ENCODE data around the gene ZNF804A. TPM values are rescaled to one million over a fixed set of nuclear protein-coding genes. Genes with fewer than 3 reads are reported as not detected.

ZNF804A gene
- total RNA-seq, 1 experiment from 2014 or later: 3.4 TPM

DNA sequence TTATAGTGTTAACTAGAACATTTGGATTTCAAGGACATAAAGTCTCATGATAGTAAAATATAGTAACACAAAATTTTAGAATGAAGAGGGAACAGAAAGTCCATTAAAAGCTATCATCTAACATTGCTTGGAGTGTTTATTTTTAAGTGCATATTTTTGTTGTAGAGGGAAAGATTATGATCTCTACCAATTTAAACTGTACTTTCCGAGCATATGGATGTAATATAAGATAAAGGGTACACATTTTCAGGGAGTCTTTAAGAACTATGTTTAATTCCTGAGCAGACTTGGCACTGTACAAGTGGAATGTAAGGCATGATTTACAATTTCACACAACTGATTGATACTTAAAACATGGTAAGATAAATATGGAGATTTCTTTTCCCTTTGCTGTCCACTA, 34.2 kb upstream of the ZNF804A start:
- no peaks in the 10 kb centered on the region for H3K36me3 ChIP-seq (ENCODE audit: insufficient read depth, low read length, poor library complexity, severe bottlenecking)
- H3K9me3 ChIP-seq (ENCODE audit: low read depth, low read length, poor library complexity, severe bottlenecking): no peaks in the 10 kb centered on the region
- POLR2A ChIA-PET (ENCODE audit: low non-redundant PET): no interaction called here
- no peak for TF ChIP-seq EZH2 (IDR thresholded peaks at IDR 0.05; ENCODE audit: borderline replicate concordance, low read depth, low read length, poor library complexity, severe bottlenecking)
- TF ChIP-seq, protein P1, sequence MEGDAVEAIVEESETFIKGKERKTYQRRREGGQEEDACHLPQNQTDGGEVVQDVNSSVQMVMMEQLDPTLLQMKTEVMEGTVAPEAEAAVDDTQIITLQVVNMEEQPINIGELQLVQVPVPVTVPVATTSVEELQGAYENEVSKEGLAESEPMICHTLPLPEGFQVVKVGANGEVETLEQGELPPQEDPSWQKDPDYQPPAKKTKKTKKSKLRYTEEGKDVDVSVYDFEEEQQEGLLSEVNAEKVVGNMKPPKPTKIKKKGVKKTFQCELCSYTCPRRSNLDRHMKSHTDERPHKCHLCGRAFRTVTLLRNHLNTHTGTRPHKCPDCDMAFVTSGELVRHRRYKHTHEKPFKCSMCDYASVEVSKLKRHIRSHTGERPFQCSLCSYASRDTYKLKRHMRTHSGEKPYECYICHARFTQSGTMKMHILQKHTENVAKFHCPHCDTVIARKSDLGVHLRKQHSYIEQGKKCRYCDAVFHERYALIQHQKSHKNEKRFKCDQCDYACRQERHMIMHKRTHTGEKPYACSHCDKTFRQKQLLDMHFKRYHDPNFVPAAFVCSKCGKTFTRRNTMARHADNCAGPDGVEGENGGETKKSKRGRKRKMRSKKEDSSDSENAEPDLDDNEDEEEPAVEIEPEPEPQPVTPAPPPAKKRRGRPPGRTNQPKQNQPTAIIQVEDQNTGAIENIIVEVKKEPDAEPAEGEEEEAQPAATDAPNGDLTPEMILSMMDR (conservative IDR thresholded peaks at IDR 0.05; ENCODE audit: low read depth, low read length): no peak
- no peak overlapping the region for H3K4me3 ChIP-seq (ENCODE audit: low read depth, low read length, poor library complexity, severe bottlenecking)
- CTCF ChIA-PET: no interaction called here
- intact Hi-C loops (cut with micrococcal nuclease; ENCODE audit: unreplicated experiment): no loop called here
- H3K27ac ChIP-seq (ENCODE audit: low read depth, low read length, poor library complexity, severe bottlenecking): no peak overlapping the region
- no TSS peak for BruUV-seq (replicated peaks)
- no peak for DNase-seq (ENCODE audit: low spot score)
- no peaks in the 10 kb centered on the region for H3K4me1 ChIP-seq (ENCODE audit: insufficient read depth, low read length, poor library complexity, severe bottlenecking)
- H3K27me3 ChIP-seq (replicated peaks; ENCODE audit: insufficient read depth, low read depth, low read length, poor library complexity): no peaks in the 10 kb centered on the region

DNA sequence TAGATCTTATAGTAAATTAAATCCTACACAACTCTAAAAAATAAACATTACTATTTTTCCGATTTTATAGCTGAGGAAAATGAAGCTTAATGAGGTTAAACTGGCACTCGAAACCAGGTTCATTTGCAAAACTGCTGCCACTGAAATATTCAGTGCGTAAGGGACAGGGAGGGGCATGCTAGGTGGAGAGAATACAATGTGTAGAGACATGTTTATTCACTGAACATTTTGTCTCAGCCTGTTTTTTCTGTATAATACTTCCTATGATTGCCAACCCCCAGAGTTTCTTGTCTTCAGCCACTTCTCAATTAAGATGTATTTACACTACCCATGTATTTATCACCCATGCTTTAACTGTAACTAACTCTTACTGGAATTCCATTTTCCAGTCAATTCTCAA, 31.6 kb upstream of the ZNF804A start:
- ChIA-PET POLR2A (ENCODE audit: low non-redundant PET) (no interaction called here), CTCF (no interaction called here)
- Histone ChIP-seq H3K9me3 (ENCODE audit: low read depth, low read length, poor library complexity, severe bottlenecking) (no peaks in the 10 kb centered on the region), H3K27me3 (replicated peaks; ENCODE audit: insufficient read depth, low read depth, low read length, poor library complexity) (no peaks in the 10 kb centered on the region), H3K36me3 (ENCODE audit: insufficient read depth, low read length, poor library complexity, severe bottlenecking) (no peaks in the 10 kb centered on the region), H3K4me1 (ENCODE audit: insufficient read depth, low read length, poor library complexity, severe bottlenecking) (no peaks in the 10 kb centered on the region), H3K4me3 (ENCODE audit: low read depth, low read length, poor library complexity, severe bottlenecking) (no peak overlapping the region), H3K27ac (ENCODE audit: low read depth, low read length, poor library complexity, severe bottlenecking) (no peak overlapping the region)
- no TSS peak for BruUV-seq (replicated peaks)
- intact Hi-C loops (cut with micrococcal nuclease; ENCODE audit: unreplicated experiment): no loop called here
- no peak for DNase-seq (ENCODE audit: low spot score)
- TF ChIP-seq EZH2 (IDR thresholded peaks at IDR 0.05; ENCODE audit: borderline replicate concordance, low read depth, low read length, poor library complexity, severe bottlenecking): no peak
- TF ChIP-seq, protein P1 (conservative IDR thresholded peaks at IDR 0.05; ENCODE audit: low read depth, low read length): no peak

DNA sequence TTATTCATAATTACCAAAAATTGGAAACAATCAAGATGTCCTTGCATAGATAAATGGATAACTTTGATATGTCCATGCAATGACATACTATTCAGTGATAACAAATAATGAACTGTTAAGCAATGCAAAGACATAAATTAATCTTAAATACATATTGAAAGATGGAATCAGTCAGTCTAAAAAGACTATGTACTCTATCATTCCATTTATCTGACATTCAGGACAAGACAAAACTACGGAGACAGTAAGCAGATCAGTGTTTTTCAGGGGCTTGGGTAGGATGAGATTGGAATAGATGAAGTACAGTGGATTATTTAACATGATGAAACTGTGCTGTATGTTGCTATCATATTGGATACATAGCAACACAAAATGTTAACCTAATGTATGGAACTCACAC, 21.3 kb upstream of the ZNF804A start:
- Histone ChIP-seq H3K4me1 (ENCODE audit: insufficient read depth, low read length, poor library complexity, severe bottlenecking) (no peaks in the 10 kb centered on the region), H3K27me3 (replicated peaks; ENCODE audit: insufficient read depth, low read depth, low read length, poor library complexity) (no peaks in the 10 kb centered on the region), H3K9me3 (ENCODE audit: low read depth, low read length, poor library complexity, severe bottlenecking) (no peaks in the 10 kb centered on the region), H3K27ac (ENCODE audit: low read depth, low read length, poor library complexity, severe bottlenecking) (no peak overlapping the region), H3K4me3 (ENCODE audit: low read depth, low read length, poor library complexity, severe bottlenecking) (no peak overlapping the region), H3K36me3 (ENCODE audit: insufficient read depth, low read length, poor library complexity, severe bottlenecking) (no peaks in the 10 kb centered on the region)
- intact Hi-C loops (cut with micrococcal nuclease; ENCODE audit: unreplicated experiment): no loop called here
- ChIA-PET CTCF (no interaction called here), POLR2A (ENCODE audit: low non-redundant PET) (no interaction called here)
- no TSS peak for BruUV-seq (replicated peaks)
- DNase-seq (ENCODE audit: low spot score): no peak
- TF ChIP-seq, protein P1 (conservative IDR thresholded peaks at IDR 0.05; ENCODE audit: low read depth, low read length): no peak
- TF ChIP-seq EZH2 (IDR thresholded peaks at IDR 0.05; ENCODE audit: borderline replicate concordance, low read depth, low read length, poor library complexity, severe bottlenecking): no peak
